B cell (primary cell): ENCODE measurements around the gene ITFG1. TPM values are rescaled to one million over a fixed set of nuclear protein-coding genes. Genes with fewer than 3 reads are reported as not detected.

Source experiments
- ATAC-seq: fragments of 200-7000 bp; cut with Tn5 transposase; one replicate; pipeline ENCODE4 v1.10.0; 2021; ENCODE audit warnings: low read depth, mild to moderate bottlenecking, moderate number of reproducible peaks, moderate library complexity
- CTCF ChIA-PET: fragments of 350-600 bp; sonication (Branson Sonifier 250); formaldehyde crosslinking; loops from one replicate; lab custom pipeline; 2021; ENCODE audit warnings: antibody characterized with exemption, inconsistent platforms; lab: Charles Lee
- POLR2A ChIA-PET: fragments of 350-600 bp; sonication (Branson Sonifier 250); formaldehyde crosslinking; loops from one replicate; lab custom pipeline; 2021; ENCODE audit warnings: antibody characterized with exemption; lab: Charles Lee
- DNase-seq: peaks from one replicate; pipeline ENCODE4 v3.0.0; 2013
- H2AFZ ChIP-seq: 2 replicates; pipeline ENCODE4 v1.6.1; 2012; ENCODE audit warnings: mild to moderate bottlenecking, low read depth, low read length; ENCODE audit not compliant: insufficient read depth, poor library complexity, severe bottlenecking
- H3K27ac ChIP-seq, 2 donors: 1 replicate in 1 of 2; 2 replicates in 1 of 2; pipeline ENCODE4 v1.5.1; 2012 to 2013; ENCODE audit warnings: low read length in 2 of 2, mild to moderate bottlenecking in 2 of 2, moderate library complexity in 1 of 2
- H3K27me3 ChIP-seq, 4 experiments: fragments of 200-600 bp in 1 of 4; sonication (generic) in 1 of 4; replicated peaks in 1 of 4; 1 replicate in 2 of 4; 2 replicates in 2 of 4; pipeline versions ENCODE4 v1.6.1 to v1.7.0; 2013 to 2016; ENCODE audit warnings: low read length in 3 of 4, mild to moderate bottlenecking in 2 of 4, mixed read lengths in 1 of 4, moderate library complexity in 1 of 4; ENCODE audit not compliant: insufficient read depth in 4 of 4, control insufficient read depth in 3 of 4; ENCODE audit errors: control extremely low read depth in 1 of 4
- H3K36me3 ChIP-seq, 2 experiments: replicated peaks in 1 of 2; 1 replicate in 1 of 2; 2 replicates in 1 of 2; pipeline versions ENCODE4 v1.6.1 to v1.7.1; 2013; ENCODE audit warnings: low read length in 1 of 2; ENCODE audit not compliant: insufficient read depth in 2 of 2, control insufficient read depth in 1 of 2; ENCODE audit errors: control extremely low read depth in 1 of 2, extremely low read depth in 1 of 2
- H3K4me1 ChIP-seq, 2 donors: fragments of 200-600 bp in 1 of 2; sonication (generic) in 1 of 2; 1 replicate in 1 of 2; 2 replicates in 1 of 2; pipeline versions ENCODE4 v1.5.1 to v1.6.1; 2013 to 2017; ENCODE audit warnings: low read length in 2 of 2; ENCODE audit not compliant: control insufficient read depth in 2 of 2, insufficient read depth in 2 of 2
- H3K4me2 ChIP-seq: replicated peaks from 2 replicates; pipeline ENCODE3; 2012; ENCODE audit warnings: mild to moderate bottlenecking, low read depth, low read length; ENCODE audit not compliant: poor library complexity, severe bottlenecking
- H3K4me3 ChIP-seq, 5 experiments: fragments of 200-600 bp in 1 of 5; sonication (generic) in 1 of 5; 1 replicate in 3 of 5; 2 replicates in 2 of 5; pipeline versions ENCODE4 v1.5.1 to v1.7.0; 2011 to 2016; ENCODE audit warnings: low read length in 4 of 5, mild to moderate bottlenecking in 4 of 5, low read depth in 2 of 5, control low read depth in 1 of 5, moderate library complexity in 1 of 5; ENCODE audit not compliant: insufficient read depth in 1 of 5; ENCODE audit errors: control extremely low read depth in 1 of 5, extremely low read depth in 1 of 5
- H3K79me2 ChIP-seq: fragments of 200-600 bp; sonication (generic); one replicate; pipeline ENCODE4 v1.6.0; 2016; ENCODE audit warnings: low read length; ENCODE audit not compliant: control insufficient read depth, insufficient read depth
- H3K9ac ChIP-seq: fragments of 200-600 bp; sonication (generic); 2 replicates; pipeline ENCODE4 v1.6.1; 2017; ENCODE audit warnings: mild to moderate bottlenecking, low read length, moderate library complexity
- H3K9me3 ChIP-seq, 3 donors: one replicate each; pipeline versions ENCODE4 v1.6.1 to v1.7.1; 2013; ENCODE audit warnings: low read length in 2 of 3; ENCODE audit not compliant: control insufficient read depth in 2 of 3, insufficient read depth in 1 of 3; ENCODE audit errors: control extremely low read depth in 1 of 3
- H4K20me1 ChIP-seq: 2 replicates; pipeline ENCODE4 v1.6.0; 2012; ENCODE audit warnings: mild to moderate bottlenecking, low read length; ENCODE audit not compliant: insufficient read depth, control insufficient read depth, poor library complexity, severe bottlenecking
- H3K27ac Mint-ChIP-seq: one replicate; pipeline ENCODE4 v1.8.0; 2021; ENCODE audit warnings: mixed read lengths
- H3K27me3 Mint-ChIP-seq: one replicate; pipeline ENCODE4 v1.8.0; 2021; ENCODE audit warnings: mixed read lengths
- H3K4me1 Mint-ChIP-seq: one replicate; pipeline ENCODE4 v1.8.0; 2021; ENCODE audit warnings: mixed read lengths
- H3K4me3 Mint-ChIP-seq: one replicate; pipeline ENCODE4 v1.8.0; 2021; ENCODE audit warnings: mixed read lengths
- H3K9me3 Mint-ChIP-seq: one replicate; pipeline ENCODE4 v1.8.0; 2022; ENCODE audit warnings: mixed read lengths; ENCODE audit not compliant: insufficient read depth
- EZH2 ChIP-seq: IDR thresholded peaks from 2 replicates; pipeline ENCODE4 v1.6.1; 2012; ENCODE audit warnings: borderline replicate concordance, low read depth, mild to moderate bottlenecking, moderate library complexity, low read length; ENCODE audit not compliant: insufficient read depth, poor library complexity, severe bottlenecking
- WGBS: methylation state at CpG from one replicate; pipeline ENCODE4 v1.1.5; 2013; ENCODE audit warnings: missing lambda C conversion rate; ENCODE audit not compliant: insufficient coverage; 5-methylcytosine and 5-hydroxymethylcytosine counted together
- intact Hi-C: fragments of 100-400 bp; cut with micrococcal nuclease; formaldehyde crosslinking; loops from one replicate; pipeline ENCODE4 v1.10.0; 2022
- polyA plus RNA-seq: library from polyadenylated mRNA; depleted of rRNA; stranded (reverse); fragments of >200 nt; gene quantifications from 2 replicates; pipeline ENCODE4 v1.2.3, GENCODE V29; 2012
- total RNA-seq, 2 donors: library from RNA; stranded (reverse); fragments of 120-200 nt in 1 of 2; gene quantifications; 1 replicate in 1 of 2; 2 replicates in 1 of 2; pipeline versions ENCODE4 v1.2.3 to v1.2.4, GENCODE V29; 2013 to 2022
- TF ChIP-seq, protein P1 (sequence below): fragments of 200-600 bp; IDR thresholded peaks from one replicate; pipeline ENCODE4 v1.8.0; 2022; ENCODE audit warnings: antibody characterized with exemption, mild to moderate bottlenecking

Gene ITFG1
- total and polyA plus RNA-seq, 2 donors (not counting 1 experiment from before 2014, with no cell fraction given) = 9.7 to 40.4 TPM

DNA sequence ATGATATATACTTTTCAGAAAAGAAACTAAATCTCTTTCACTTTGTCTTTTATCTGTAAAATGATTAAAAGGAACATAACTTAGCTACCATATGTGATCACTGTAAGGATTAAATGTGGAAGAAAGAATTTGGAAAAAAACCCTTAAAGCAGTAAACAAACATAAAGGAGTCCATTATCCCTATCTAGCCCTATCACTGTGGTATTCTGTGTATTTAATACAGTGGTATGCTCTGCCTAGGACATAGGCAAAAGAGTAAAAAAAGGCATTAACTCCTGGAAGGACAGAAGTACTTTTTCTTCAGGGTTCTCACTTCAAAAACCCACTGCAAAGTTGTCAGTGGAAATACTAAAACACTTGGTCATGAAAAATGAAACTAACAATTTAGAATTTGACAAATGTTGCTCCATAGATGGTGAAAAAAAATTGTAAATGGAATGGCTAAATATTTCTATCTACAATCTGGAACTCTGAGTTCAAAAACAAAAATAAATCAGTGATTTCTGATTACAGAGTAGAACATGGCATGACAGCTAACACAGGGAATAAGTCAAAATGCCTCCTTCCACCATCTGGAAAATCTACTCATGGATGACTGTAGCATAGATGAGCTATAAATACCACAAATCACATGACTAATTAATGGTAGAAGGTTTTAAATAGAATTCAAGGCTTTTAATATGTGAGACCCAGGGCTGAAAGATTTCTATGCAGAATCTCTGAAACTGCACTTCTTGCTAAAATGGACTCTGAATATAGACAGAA is 140.1 kb downstream of the ITFG1 start:
- H4K20me1 ChIP-seq = no peaks in the 10 kb centered on the region
- no peaks in the 10 kb centered on the region for H3K9me3 ChIP-seq
- H3K9ac ChIP-seq = no peak overlapping the region
- ATAC-seq (no peak), DNase-seq (no peak)
- Mint-ChIP-seq H3K27me3 (no peaks in the 10 kb centered on the region), H3K27ac (no peak overlapping the region), H3K4me3 (no peak overlapping the region), H3K9me3 (no peaks in the 10 kb centered on the region), H3K4me1 (peaks cover 5% of the 10 kb centered on the region)
- peaks cover 0 to 4% of the 10 kb centered on the region in 2 donors for H3K4me1 ChIP-seq
- ChIA-PET CTCF (interaction anchor here (0.6 to 1.0 kb wide), 2 partner anchors 36 to 269 kb away, joined by 3 read pairs; no protein-coding TSS in a partner anchor), POLR2A (interaction anchor here (0.6 kb wide), 1 partner anchor 10 kb away, joined by 3 read pairs; no protein-coding TSS in a partner anchor)
- intact Hi-C loops = no loop called here
- H3K4me3 ChIP-seq = no peak overlapping the region
- TF ChIP-seq EZH2 = no peak
- TF ChIP-seq, protein P1, sequence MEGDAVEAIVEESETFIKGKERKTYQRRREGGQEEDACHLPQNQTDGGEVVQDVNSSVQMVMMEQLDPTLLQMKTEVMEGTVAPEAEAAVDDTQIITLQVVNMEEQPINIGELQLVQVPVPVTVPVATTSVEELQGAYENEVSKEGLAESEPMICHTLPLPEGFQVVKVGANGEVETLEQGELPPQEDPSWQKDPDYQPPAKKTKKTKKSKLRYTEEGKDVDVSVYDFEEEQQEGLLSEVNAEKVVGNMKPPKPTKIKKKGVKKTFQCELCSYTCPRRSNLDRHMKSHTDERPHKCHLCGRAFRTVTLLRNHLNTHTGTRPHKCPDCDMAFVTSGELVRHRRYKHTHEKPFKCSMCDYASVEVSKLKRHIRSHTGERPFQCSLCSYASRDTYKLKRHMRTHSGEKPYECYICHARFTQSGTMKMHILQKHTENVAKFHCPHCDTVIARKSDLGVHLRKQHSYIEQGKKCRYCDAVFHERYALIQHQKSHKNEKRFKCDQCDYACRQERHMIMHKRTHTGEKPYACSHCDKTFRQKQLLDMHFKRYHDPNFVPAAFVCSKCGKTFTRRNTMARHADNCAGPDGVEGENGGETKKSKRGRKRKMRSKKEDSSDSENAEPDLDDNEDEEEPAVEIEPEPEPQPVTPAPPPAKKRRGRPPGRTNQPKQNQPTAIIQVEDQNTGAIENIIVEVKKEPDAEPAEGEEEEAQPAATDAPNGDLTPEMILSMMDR = no peak
- no peak overlapping the region for H2AFZ ChIP-seq
- H3K4me2 ChIP-seq = no peak overlapping the region
- H3K36me3 ChIP-seq = peaks cover 0 to 1% of the 10 kb centered on the region in 2 experiments
- no peaks in the 10 kb centered on the region for H3K27me3 ChIP-seq
- no peaks in the 10 kb centered on the region for H3K79me2 ChIP-seq
- no peak overlapping the region for H3K27ac ChIP-seq

DNA sequence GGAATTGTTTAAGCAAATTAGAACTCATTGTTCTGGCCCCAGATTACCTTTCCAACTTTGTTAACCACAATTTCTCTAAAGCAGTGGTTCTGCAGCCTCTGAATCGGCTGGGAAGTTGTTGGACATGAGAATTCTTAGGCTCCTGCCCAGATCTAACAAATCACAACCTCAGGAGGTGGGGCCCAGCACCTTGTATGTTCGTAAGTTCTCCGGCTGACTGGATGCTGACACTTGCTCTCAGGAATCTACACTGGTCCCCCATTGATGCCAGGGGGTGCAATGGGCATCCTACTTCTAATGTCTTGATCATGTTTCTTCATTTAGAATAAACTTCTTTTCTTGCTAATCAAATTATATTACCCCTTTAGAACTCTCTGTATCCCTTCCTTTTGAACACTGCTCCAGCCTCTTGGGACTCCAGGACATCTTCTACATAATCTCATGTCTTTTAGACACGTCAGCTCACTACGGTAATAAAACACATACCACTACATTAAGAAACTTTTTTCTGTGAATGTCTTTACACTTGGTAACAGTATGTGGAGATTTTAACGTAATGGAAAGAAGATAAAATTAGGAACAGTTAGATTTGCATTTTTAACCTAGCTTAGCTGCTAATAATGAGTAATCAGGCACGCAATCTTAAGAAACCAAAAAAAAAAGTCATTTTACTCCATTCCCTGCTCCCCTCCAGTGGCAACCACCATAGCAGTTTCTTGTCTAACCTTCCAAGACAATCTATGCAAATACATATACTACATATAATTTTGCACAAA is 143.2 kb downstream of the ITFG1 start:
- no peak overlapping the region for H3K4me3 Mint-ChIP-seq
- H3K4me1 Mint-ChIP-seq = peaks cover 5% of the 10 kb centered on the region
- H4K20me1 ChIP-seq = no peaks in the 10 kb centered on the region
- no peak overlapping the region for H2AFZ ChIP-seq
- ChIA-PET CTCF (no interaction called here), POLR2A (no interaction called here)
- no peak overlapping the region for H3K9ac ChIP-seq
- no peaks in the 10 kb centered on the region for H3K27me3 Mint-ChIP-seq
- intact Hi-C loops = no loop called here
- no peak overlapping the region for H3K27ac Mint-ChIP-seq
- H3K4me1 ChIP-seq = peaks cover 0 to 4% of the 10 kb centered on the region in 2 donors
- ATAC-seq = no peak
- TF ChIP-seq EZH2 = no peak
- TF ChIP-seq, protein P1 = no peak
- no peaks in the 10 kb centered on the region for H3K9me3 ChIP-seq
- no peaks in the 10 kb centered on the region for H3K79me2 ChIP-seq
- no peak overlapping the region for H3K4me3 ChIP-seq
- no peak for DNase-seq
- no peaks in the 10 kb centered on the region for H3K27me3 ChIP-seq
- WGBS = 90% methylated on average over 4 of the region's 7 CpGs
- H3K9me3 Mint-ChIP-seq = no peaks in the 10 kb centered on the region
- H3K4me2 ChIP-seq = no peak overlapping the region
- peaks cover 0 to 1% of the 10 kb centered on the region in 2 experiments for H3K36me3 ChIP-seq
- H3K27ac ChIP-seq = no peak overlapping the region
